ENCODE data around the gene LRRN2. TPM values are rescaled to one million over a fixed set of nuclear protein-coding genes. Genes with fewer than 3 reads are reported as not detected.

Gene LRRN2
- total RNA-seq, 1 donor = under 0.01 TPM

DNA sequence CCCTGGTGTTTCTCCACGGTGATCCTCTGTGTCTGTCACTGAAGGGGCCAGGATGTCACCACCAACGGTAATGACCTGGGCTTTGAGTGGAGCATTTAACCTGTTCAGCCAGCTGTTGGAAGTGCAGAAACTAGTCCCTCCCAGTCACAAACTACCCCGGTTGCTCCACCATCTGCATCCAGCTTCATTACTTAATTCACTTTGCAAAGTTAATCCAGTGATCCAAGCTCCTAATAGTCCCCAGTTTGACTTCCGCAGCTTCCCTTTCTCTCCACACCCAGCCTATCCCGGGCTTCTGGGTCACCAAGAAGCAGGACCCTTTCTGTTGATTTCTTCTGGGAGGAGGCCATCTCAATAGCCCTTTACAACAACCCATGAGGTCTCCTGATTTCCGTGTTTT, 105.9 kb downstream of the LRRN2 start:
- no peak overlapping the region for H3K4me3 ChIP-seq (ENCODE audit: low read depth, low read length)
- DNase-seq (ENCODE audit: low read depth) = no peak
- TF ChIP-seq, protein P1, sequence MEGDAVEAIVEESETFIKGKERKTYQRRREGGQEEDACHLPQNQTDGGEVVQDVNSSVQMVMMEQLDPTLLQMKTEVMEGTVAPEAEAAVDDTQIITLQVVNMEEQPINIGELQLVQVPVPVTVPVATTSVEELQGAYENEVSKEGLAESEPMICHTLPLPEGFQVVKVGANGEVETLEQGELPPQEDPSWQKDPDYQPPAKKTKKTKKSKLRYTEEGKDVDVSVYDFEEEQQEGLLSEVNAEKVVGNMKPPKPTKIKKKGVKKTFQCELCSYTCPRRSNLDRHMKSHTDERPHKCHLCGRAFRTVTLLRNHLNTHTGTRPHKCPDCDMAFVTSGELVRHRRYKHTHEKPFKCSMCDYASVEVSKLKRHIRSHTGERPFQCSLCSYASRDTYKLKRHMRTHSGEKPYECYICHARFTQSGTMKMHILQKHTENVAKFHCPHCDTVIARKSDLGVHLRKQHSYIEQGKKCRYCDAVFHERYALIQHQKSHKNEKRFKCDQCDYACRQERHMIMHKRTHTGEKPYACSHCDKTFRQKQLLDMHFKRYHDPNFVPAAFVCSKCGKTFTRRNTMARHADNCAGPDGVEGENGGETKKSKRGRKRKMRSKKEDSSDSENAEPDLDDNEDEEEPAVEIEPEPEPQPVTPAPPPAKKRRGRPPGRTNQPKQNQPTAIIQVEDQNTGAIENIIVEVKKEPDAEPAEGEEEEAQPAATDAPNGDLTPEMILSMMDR (IDR thresholded peaks at IDR 0.05; ENCODE audit: insufficient read depth, low read depth, low read length) = no peak

DNA sequence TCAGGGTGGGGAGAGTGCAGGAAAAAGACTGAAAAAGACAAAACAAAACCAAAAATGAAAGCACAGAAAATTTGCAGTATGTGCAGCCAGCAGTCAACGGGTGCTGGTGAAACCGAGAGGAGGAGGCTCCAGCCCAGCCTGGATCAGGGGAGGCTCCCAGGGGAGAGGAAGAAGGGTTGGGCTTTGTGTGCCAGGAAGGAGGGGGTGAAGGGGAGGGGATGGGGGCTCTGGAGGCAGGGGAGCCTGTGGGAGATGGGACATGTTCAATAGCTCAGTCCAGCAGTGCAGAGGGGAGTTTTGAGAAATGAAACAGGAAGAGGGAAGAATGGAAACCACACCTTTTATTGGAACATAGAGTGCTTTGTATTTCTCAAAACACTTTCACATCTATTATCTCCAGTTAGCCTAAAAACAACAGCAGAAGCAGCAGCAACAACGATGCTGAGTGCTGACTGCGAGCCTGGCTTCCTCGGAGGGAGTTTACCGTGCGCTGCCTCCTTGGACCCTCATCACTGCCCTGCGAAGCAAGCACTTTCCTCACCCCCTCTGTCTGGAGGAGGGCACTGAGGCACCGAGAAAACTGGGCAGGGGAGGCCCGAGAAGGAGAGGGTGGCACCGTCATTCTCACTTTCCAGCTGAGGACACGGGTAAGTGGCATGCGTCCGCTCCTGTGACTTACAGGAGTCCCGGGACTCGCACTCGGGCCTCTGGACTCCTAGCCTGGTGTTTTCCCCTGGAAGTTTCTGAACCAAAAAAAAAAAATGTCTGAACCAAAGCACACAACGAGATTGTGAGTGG, 106.5 kb downstream of the LRRN2 start:
- H3K4me3 ChIP-seq (ENCODE audit: low read depth, low read length) = peak overlapping the region; percentile 17
- DNase-seq (ENCODE audit: low read depth) = peak; percentile 20
- TF ChIP-seq, protein P1 (IDR thresholded peaks at IDR 0.05; ENCODE audit: insufficient read depth, low read depth, low read length) = no peak

DNA sequence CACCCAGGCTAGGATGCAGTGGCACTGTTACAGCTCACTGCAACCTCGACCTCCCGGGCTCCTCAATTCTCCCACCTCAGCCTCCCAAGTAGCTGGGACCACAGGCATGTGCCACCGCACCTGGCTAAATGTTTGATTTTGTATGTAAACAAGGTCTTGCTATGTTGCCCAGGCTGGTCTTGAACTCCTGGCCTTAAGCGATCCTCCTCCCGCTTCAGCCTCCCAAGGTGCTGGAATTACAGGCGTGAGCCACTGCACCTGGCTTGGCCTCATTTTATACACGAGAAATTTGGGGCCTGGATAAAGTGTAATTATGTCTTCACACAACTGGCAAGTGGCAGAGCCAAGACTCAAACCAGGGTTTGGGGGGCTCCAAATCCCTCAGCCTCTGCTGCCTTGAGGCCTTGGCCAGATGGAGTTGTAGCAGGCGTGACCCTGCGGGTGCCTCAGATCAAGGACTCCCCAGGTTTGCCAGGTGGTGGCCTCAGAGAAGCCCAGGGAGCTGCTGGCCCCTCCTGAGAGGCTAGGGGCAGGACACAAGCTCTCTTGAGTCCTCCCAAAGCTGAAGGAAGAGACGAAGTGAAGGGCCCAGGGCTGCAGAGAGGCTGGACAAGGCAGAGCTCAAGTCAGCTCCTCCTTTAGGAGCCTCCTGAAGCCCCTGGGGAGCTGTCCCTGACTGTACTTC, 107.6 kb downstream of the LRRN2 start:
- no peak overlapping the region for H3K4me3 ChIP-seq (ENCODE audit: low read depth, low read length)
- no peak for DNase-seq (ENCODE audit: low read depth)

DNA sequence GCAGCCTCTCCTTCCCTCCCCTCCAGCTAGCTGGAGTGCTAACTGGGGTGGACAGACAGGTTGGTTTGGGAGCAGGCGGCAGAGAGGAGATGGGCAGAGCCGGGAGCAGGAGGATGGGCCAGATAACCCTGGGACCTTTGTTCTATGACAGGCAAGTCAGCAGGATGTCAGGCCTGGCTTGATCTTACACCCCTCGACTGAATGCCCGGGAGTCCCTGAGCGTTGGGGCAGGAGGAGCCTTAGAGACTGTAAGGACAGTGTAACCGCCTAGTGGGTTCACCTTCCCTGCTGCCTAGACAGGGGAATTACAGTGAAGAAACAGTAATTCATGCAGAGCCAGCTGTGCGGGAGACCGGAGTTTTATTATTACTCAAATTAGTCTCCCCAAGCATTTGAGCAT, 109.1 kb downstream of the LRRN2 start:
- TF ChIP-seq, protein P1 (IDR thresholded peaks at IDR 0.05; ENCODE audit: insufficient read depth, low read depth, low read length) = no peak
- no peak overlapping the region for H3K4me3 ChIP-seq (ENCODE audit: low read depth, low read length)
- DNase-seq (ENCODE audit: low read depth) = no peak

More for the DNA sequence above, 107.6 kb downstream of the LRRN2 start:
- TF ChIP-seq, protein P1 (IDR thresholded peaks at IDR 0.05; ENCODE audit: insufficient read depth, low read depth, low read length) = no peak

DNA sequence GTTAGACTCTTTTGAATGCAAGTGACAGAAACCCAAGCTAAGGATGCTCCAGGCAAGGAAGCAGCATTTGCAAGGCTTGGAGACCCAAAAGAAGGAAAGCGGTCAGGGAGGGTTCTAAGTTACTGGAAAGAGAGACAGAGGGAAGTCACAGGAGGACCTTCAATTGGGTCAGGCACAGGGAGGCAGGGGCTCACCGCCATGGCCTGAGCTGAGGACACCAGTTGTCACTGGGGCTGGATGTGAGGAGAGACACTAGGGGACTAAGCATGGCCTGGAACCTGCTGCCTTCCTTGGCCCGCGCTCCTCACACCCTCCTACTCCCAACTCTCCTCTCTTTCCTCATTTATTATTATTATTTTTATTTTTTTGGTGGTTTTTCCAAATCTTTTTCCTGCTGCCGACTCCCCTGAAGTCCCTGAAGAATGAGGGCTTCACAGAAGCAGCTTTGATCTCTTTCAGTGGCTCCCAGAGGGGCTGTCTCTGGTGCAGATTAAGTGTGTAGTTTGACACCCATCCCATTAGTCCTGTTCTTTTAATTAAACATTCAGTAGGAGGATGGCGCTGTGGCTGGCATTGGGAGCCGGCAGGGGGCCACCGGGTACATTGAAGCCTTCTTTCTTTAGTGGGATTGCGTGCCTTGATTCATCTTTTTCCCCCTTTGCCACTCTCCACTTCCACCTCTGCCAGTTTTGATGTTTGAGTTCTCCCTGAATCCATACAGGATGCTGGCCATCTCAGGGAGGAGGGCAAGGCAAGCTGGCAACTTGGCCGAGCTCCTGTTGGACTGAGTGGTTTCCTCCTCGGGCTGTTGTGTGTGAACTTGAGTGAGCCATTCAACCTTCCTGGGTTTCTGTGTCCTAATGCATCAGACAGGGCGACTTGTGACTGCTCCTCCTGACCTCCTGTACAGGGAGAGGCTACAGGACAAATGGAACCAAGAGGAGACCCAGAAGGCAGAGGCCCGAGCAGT, 110.0 kb downstream of the LRRN2 start:
- no peak overlapping the region for H3K4me3 ChIP-seq (ENCODE audit: low read depth, low read length)
- no peak for DNase-seq (ENCODE audit: low read depth)
- TF ChIP-seq, protein P1 (IDR thresholded peaks at IDR 0.05; ENCODE audit: insufficient read depth, low read depth, low read length) = no peak

DNA sequence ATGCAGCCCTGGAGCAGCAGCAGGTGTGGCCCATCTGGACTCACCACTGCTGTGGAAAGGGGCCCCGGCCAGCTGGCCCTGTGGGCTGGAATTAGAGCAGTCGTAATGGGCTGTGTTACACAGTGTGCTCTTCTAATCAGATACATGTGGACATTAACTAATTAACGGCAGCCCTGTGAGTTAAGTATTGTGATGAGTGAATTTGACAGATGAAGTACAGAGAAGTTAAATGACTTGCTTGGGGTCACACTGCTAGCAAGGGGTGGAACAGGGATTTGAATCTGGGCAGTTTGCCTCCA, 110.7 kb downstream of the LRRN2 start:
- DNase-seq (ENCODE audit: low read depth) = peak; percentile 34
- H3K4me3 ChIP-seq (ENCODE audit: low read depth, low read length) = no peak overlapping the region
- TF ChIP-seq, protein P1 (IDR thresholded peaks at IDR 0.05; ENCODE audit: insufficient read depth, low read depth, low read length) = no peak
